Hematopoietic multipotent progenitor cell (in vitro differentiated cells): Measurements from ENCODE around the gene DBH. TPM values are rescaled to one million over a fixed set of nuclear protein-coding genes. Genes with fewer than 3 reads are reported as not detected.

Source experiments
- total RNA-seq: library from RNA; depleted of rRNA; stranded (reverse); fragments of >200 nt; gene quantifications from one replicate; pipeline ENCODE4 v1.2.3, GENCODE V29; 2012

Gene DBH
- total RNA-seq, 1 donor = not detected

Other genes with a start within 250 kb of the DBH start
- 29.9 TPM for gene REXO4, start 218.4 kb upstream of the DBH start, total RNA-seq
- gene ADAMTS13, start 214.0 kb upstream of the DBH start, total RNA-seq = 1.6 TPM
- gene CACFD1, start 176.4 kb upstream of the DBH start, total RNA-seq = 5.4 TPM
- gene SLC2A6, start 157.3 kb upstream of the DBH start, total RNA-seq = 6.5 TPM
- gene MYMK, start 111.4 kb upstream of the DBH start, total RNA-seq = not detected
- gene ADAMTSL2, start 101.7 kb upstream of the DBH start, total RNA-seq = under 0.01 TPM
- under 0.01 TPM for gene FAM163B, start 27.0 kb upstream of the DBH start, total RNA-seq
- 10.5 TPM for gene SARDH, start 102.0 kb downstream of the DBH start, total RNA-seq